ENCODE data around the gene CCDC146. TPM values are rescaled to one million over a fixed set of nuclear protein-coding genes. Genes with fewer than 3 reads are reported as not detected.
"Not testable (repeated sequence)": the region's sequence is repeated elsewhere in the genome, so short reads cannot be mapped to it uniquely, and the experiment has no call there.

Gene CCDC146
- total and polyA plus RNA-seq, 2 experiments from 2014 or later, result 1.9 to 4.0 TPM

GRCh38 chr7:77177321-77177904 is 55.0 kb downstream of the CCDC146 start:
- H3K9me3 ChIP-seq (ENCODE audit: low read depth); H3K4me3 ChIP-seq; H3K4me1 ChIP-seq (ENCODE audit: insufficient read depth); H4K20me1 ChIP-seq (ENCODE audit: insufficient read depth, poor library complexity, severe bottlenecking); H3K27ac ChIP-seq; DNase-seq (ENCODE audit: low spot score); H3K79me2 ChIP-seq; H2AFZ ChIP-seq; H3K4me2 ChIP-seq; H3K9me2 ChIP-seq (replicated peaks; ENCODE audit: insufficient read depth); H3K27me3 ChIP-seq; H3K36me3 ChIP-seq (replicated peaks; ENCODE audit: insufficient read depth, low read depth): not testable (repeated sequence)
- WGBS (ENCODE audit: low lambda C conversion rate, missing lambda C conversion rate), result 66% methylated on average over 9 of the region's 9 CpGs

- H3K36me3 ChIP-seq (replicated peaks; ENCODE audit: insufficient read depth, low read depth); H4K20me1 ChIP-seq (ENCODE audit: insufficient read depth, poor library complexity, severe bottlenecking); DNase-seq (ENCODE audit: low spot score); H3K4me3 ChIP-seq; H3K9me3 ChIP-seq (ENCODE audit: low read depth); H3K27me3 ChIP-seq; H3K27ac ChIP-seq; H2AFZ ChIP-seq; H3K79me2 ChIP-seq; H3K4me1 ChIP-seq (ENCODE audit: insufficient read depth); H3K4me2 ChIP-seq; H3K9me2 ChIP-seq (replicated peaks; ENCODE audit: insufficient read depth): not testable (repeated sequence)
Measured at GRCh38 chr7:77178024-77178423, 55.6 kb downstream of the CCDC146 start.

- H2AFZ ChIP-seq, result no peak overlapping the region
- no peaks in the 10 kb centered on the region for H3K27me3 ChIP-seq
- no peak for TF ChIP-seq CTCF (IDR thresholded peaks at IDR 0.05; ENCODE audit: poor library complexity)
- no peak for TF ChIP-seq EZH2 (IDR thresholded peaks at IDR 0.05; ENCODE audit: borderline replicate concordance)
- TF ChIP-seq EZH2phosphoT487 (IDR thresholded peaks at IDR 0.05; ENCODE audit: low read depth, severe bottlenecking, unreplicated experiment), result no peak
- no peak for DNase-seq (ENCODE audit: low spot score)
- peaks cover 2% of the 10 kb centered on the region for H3K9me3 ChIP-seq (ENCODE audit: low read depth)
- H3K4me3 ChIP-seq, result no peak overlapping the region
- H3K4me1 ChIP-seq (ENCODE audit: insufficient read depth), result peaks cover 6% of the 10 kb centered on the region
- H3K27ac ChIP-seq, result no peak overlapping the region
- H3K36me3 ChIP-seq (replicated peaks; ENCODE audit: insufficient read depth, low read depth), result no peaks in the 10 kb centered on the region
- H3K9me2 ChIP-seq (replicated peaks; ENCODE audit: insufficient read depth), result no peaks in the 10 kb centered on the region
- H3K79me2 ChIP-seq, result no peaks in the 10 kb centered on the region
- 83% methylated on average over 4 of the region's 4 CpGs for WGBS (ENCODE audit: low lambda C conversion rate, missing lambda C conversion rate)
- no peak overlapping the region for H3K4me2 ChIP-seq
- no peaks in the 10 kb centered on the region for H4K20me1 ChIP-seq (ENCODE audit: insufficient read depth, poor library complexity, severe bottlenecking)
Measured at GRCh38 chr7:77181015-77181595, 58.7 kb downstream of the CCDC146 start.

- Histone ChIP-seq H4K20me1 (ENCODE audit: insufficient read depth, poor library complexity, severe bottlenecking) (no peaks in the 10 kb centered on the region), H3K9me2 (replicated peaks; ENCODE audit: insufficient read depth) (no peaks in the 10 kb centered on the region), H3K27me3 (no peaks in the 10 kb centered on the region), H3K4me2 (no peak overlapping the region), H3K4me1 (ENCODE audit: insufficient read depth) (peaks cover 6% of the 10 kb centered on the region), H3K36me3 (replicated peaks; ENCODE audit: insufficient read depth, low read depth) (no peaks in the 10 kb centered on the region), H3K79me2 (no peaks in the 10 kb centered on the region), H3K4me3 (no peak overlapping the region), H2AFZ (no peak overlapping the region), H3K27ac (no peak overlapping the region), H3K9me3 (ENCODE audit: low read depth) (peaks cover 3% of the 10 kb centered on the region)
- DNase-seq (ENCODE audit: low spot score), result no peak
- 81% methylated on average over 3 of the region's 3 CpGs for WGBS (ENCODE audit: low lambda C conversion rate, missing lambda C conversion rate)
- TF ChIP-seq EZH2phosphoT487 (IDR thresholded peaks at IDR 0.05; ENCODE audit: low read depth, severe bottlenecking, unreplicated experiment), result no peak
- no peak for TF ChIP-seq EZH2 (IDR thresholded peaks at IDR 0.05; ENCODE audit: borderline replicate concordance)
- no peak for TF ChIP-seq CTCF (IDR thresholded peaks at IDR 0.05; ENCODE audit: poor library complexity)
Measured at GRCh38 chr7:77181734-77182133, 59.3 kb downstream of the CCDC146 start.
